OCI-LY3 (cell line): ENCODE data around the gene PALD1.

Experiments used
- CTCF ChIP-seq: fragments of 200-600, 300-600 bp; sonication (generic); IDR thresholded peaks from 2 replicates; pipeline ENCODE4 v1.5.1; 2014; ENCODE audit warnings: antibody characterized with exemption, low read length, low read depth
- EZH2phosphoT487 ChIP-seq: fragments of 200-600 bp; shearing (Covaris generic); IDR thresholded peaks from 2 replicates; pipeline ENCODE4 v1.6.1; 2018; ENCODE audit warnings: antibody characterized with exemption, mixed run types, low read depth

GRCh38 chr10:70487824-70488223, 9.3 kb downstream of the PALD1 start:
- TF ChIP-seq CTCF (no peak), EZH2phosphoT487 (no peak)
